ENCODE measurements around the gene MAGI2. TPM values are rescaled to one million over a fixed set of nuclear protein-coding genes. Genes with fewer than 3 reads are reported as not detected.

Gene MAGI2
- polyA plus RNA-seq, 3 donors, result 0.03 to 0.11 TPM; not detected in 1

GRCh38 chr7:78642751-78643150 lies 810.7 kb downstream of the MAGI2 start:
- Histone ChIP-seq H3K4me3 (replicated peaks in 1 of 3; ENCODE audit: low read depth in 2 of 3, low read length in 3 of 3) (no peak overlapping the region), H3K9ac (ENCODE audit: insufficient read depth, low read length, poor library complexity, severe bottlenecking) (no peak overlapping the region), H3K4me1 (ENCODE audit: control insufficient read depth in 1 of 2, insufficient read depth in 2 of 2, low read length in 2 of 2) (no peaks in the 10 kb centered on the region), H3K36me3 (replicated peaks in 1 of 2; ENCODE audit: control insufficient read depth in 1 of 2, insufficient read depth in 2 of 2, low read length in 2 of 2) (no peaks in the 10 kb centered on the region), H3K27me3 (ENCODE audit: control insufficient read depth in 2 of 2, insufficient read depth in 2 of 2, low read length in 2 of 2) (no peaks in the 10 kb centered on the region), H4K20me1 (ENCODE audit: insufficient read depth, low read length) (no peaks in the 10 kb centered on the region), H3K9me3 (replicated peaks in 1 of 2; ENCODE audit: control insufficient read depth in 1 of 2, insufficient read depth in 1 of 2, low read length in 2 of 2) (peaks cover 0 to 9% of the 10 kb centered on the region in 2 donors), H3K79me2 (ENCODE audit: insufficient read depth, low read length) (no peaks in the 10 kb centered on the region), H2AFZ (ENCODE audit: insufficient read depth, low read depth, low read length, poor library complexity, severe bottlenecking) (no peak overlapping the region), H3K27ac (ENCODE audit: low read depth in 1 of 2, low read length in 2 of 2) (no peak overlapping the region), H3K4me2 (replicated peaks; ENCODE audit: extremely low read depth, low read length, poor library complexity, severe bottlenecking) (no peak overlapping the region)
- no peaks in the 10 kb centered on the region for H3K36me3 Mint-ChIP-seq
- no peak for DNase-seq
- H3K27me3 Mint-ChIP-seq (ENCODE audit: low read depth in 3 of 3), result peaks cover 0 to 2% (median 1%) of the 10 kb centered on the region in 3 donors
- H3K4me1 Mint-ChIP-seq, result no peaks in the 10 kb centered on the region
- TF ChIP-seq CTCF (IDR thresholded peaks at IDR 0.05), result no peak
- intact Hi-C loops (cut with micrococcal nuclease), result no loop called here
- no peak overlapping the region for H3K4me3 Mint-ChIP-seq
- peaks cover 0 to 9% (median 2%) of the 10 kb centered on the region in 7 donors for H3K9me3 Mint-ChIP-seq
- H3K27ac Mint-ChIP-seq, result no peak overlapping the region

- Mint-ChIP-seq H3K27me3 (ENCODE audit: low read depth in 3 of 3) (peaks cover 0 to 1% (median 0%) of the 10 kb centered on the region in 3 donors), H3K27ac (no peak overlapping the region), H3K9me3 (peaks cover 0 to 14% (median 4%) of the 10 kb centered on the region in 7 donors), H3K36me3 (no peaks in the 10 kb centered on the region), H3K4me1 (no peaks in the 10 kb centered on the region), H3K4me3 (no peak overlapping the region)
- H3K4me1 ChIP-seq (ENCODE audit: control insufficient read depth in 1 of 2, insufficient read depth in 2 of 2, low read length in 2 of 2), result no peaks in the 10 kb centered on the region
- intact Hi-C loops (cut with micrococcal nuclease), result no loop called here
- H3K9me3 ChIP-seq (replicated peaks in 1 of 2; ENCODE audit: control insufficient read depth in 1 of 2, insufficient read depth in 1 of 2, low read length in 2 of 2), result peaks cover 0 to 17% of the 10 kb centered on the region in 2 donors
- no peak for TF ChIP-seq CTCF (IDR thresholded peaks at IDR 0.05)
- no peaks in the 10 kb centered on the region for H4K20me1 ChIP-seq (ENCODE audit: insufficient read depth, low read length)
- H3K9ac ChIP-seq (ENCODE audit: insufficient read depth, low read length, poor library complexity, severe bottlenecking), result no peak overlapping the region
- no peaks in the 10 kb centered on the region for H3K36me3 ChIP-seq (replicated peaks in 1 of 2; ENCODE audit: control insufficient read depth in 1 of 2, insufficient read depth in 2 of 2, low read length in 2 of 2)
- H3K4me2 ChIP-seq (replicated peaks; ENCODE audit: extremely low read depth, low read length, poor library complexity, severe bottlenecking), result no peak overlapping the region
- no peak for DNase-seq
- no peak overlapping the region for H3K27ac ChIP-seq (ENCODE audit: low read depth in 1 of 2, low read length in 2 of 2)
- H3K79me2 ChIP-seq (ENCODE audit: insufficient read depth, low read length), result no peaks in the 10 kb centered on the region
- no peaks in the 10 kb centered on the region for H3K27me3 ChIP-seq (ENCODE audit: control insufficient read depth in 2 of 2, insufficient read depth in 2 of 2, low read length in 2 of 2)
- no peak overlapping the region for H3K4me3 ChIP-seq (replicated peaks in 1 of 3; ENCODE audit: low read depth in 2 of 3, low read length in 3 of 3)
- H2AFZ ChIP-seq (ENCODE audit: insufficient read depth, low read depth, low read length, poor library complexity, severe bottlenecking), result no peak overlapping the region
Observed at GRCh38 chr7:78638364-78638763, 815.1 kb downstream of the MAGI2 start.

All from CD14-positive monocyte (primary cell).